EL (cell line): Measurements from ENCODE around the gene SSBP4.
"Not testable (repeated sequence)": the region's sequence is repeated elsewhere in the genome, so short reads cannot be mapped to it uniquely, and the experiment has no call there.

ENCODE experiments used
- DNase-seq: peaks from one replicate; pipeline ENCODE4 v3.0.0-alpha.2; 2016

The SSBP4 gene

GRCh38 chr19:18396471-18397241 is 22.5 kb upstream of the SSBP4 start:
- DNase-seq: no peak

DNA sequence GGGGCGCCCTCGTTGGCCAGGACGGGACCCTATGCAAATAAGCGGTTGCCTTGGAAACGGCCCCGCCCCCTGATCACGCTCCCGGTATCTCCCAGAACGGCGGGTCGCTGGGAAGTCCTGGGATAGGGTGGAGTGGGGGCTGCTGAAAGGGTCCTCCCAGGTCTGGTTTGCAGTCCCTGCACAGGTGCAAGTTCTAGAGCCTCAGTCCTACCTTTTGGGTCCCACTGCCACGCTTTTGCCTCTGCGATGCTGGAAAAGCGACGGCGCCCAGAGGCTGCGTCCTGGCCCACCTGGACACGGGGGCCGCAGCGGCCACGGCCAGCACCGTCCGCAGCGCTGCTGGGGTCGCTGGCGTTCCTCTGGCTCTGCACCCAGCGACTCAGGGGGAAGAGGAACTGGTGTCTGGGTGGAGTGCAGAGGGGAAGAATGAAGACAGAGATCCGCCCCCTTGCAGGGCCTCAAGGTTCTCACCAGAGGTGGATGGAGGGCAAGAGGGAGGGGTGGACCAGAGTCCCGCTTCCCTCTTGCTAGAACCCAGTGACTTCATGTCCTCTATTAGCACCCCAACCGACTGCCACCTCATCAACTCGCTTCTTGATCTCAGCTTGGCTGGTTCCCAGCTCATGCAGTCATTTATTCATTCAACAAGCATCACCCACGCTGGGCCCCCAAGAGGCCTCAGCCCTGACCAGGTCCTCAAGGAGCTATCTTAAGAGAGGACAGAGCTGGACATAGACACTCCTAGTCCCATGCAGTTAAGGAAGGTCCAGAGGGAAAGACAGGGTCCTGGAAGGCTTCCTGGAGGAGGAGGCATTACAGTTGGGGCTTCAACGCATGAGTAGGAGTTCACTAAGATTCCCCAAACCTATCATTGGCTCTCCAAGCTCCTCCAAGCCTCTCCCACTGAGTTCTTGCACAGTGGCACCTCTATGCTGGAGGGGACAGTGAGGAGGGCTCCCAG is 21.7 kb upstream of the SSBP4 start, which contains the start of gene LRRC25:
Gene LRRC25, minus strand, starts transcription at position 381 of the 961 bp plus-strand sequence. CDS start 659 bp downstream, outside the sequence.
- DNase-seq: no peak

GRCh38 chr19:18399008-18399407 is 20.2 kb upstream of the SSBP4 start:
- peak; percentile 74 for DNase-seq

- DNase-seq: peak; percentile 70
These were observed 17.6 kb upstream of the SSBP4 start for GRCh38 chr19:18401580-18402112.

GRCh38 chr19:18402455-18403248 is 16.5 kb upstream of the SSBP4 start:
- not testable (repeated sequence) for DNase-seq

DNA sequence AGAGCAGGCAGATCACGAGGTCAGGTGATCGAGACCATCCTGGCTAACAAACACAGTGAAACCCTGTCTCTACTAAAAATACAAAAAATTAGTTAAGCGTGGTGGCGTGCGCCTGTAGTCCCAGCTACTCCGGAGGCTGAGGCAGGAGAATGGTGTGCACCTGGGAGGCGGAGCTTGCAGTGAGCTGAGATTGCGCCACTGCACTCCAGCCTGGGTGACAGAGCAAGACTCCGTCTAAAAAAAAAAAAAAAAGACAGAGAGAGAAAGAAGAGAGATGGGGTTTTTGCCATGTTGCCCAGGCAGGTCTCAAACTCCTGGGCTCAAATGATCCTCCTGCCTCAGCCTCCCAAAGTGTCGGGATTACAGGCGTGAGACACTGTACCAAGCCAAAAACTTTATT is 13.4 kb upstream of the SSBP4 start:
- not testable (repeated sequence) for DNase-seq

- DNase-seq: no peak
These were observed 12.4 kb upstream of the SSBP4 start for GRCh38 chr19:18406749-18407148.

GRCh38 chr19:18408053-18408476 is 11.1 kb upstream of the SSBP4 start:
- DNase-seq: peak; percentile 38

DNA sequence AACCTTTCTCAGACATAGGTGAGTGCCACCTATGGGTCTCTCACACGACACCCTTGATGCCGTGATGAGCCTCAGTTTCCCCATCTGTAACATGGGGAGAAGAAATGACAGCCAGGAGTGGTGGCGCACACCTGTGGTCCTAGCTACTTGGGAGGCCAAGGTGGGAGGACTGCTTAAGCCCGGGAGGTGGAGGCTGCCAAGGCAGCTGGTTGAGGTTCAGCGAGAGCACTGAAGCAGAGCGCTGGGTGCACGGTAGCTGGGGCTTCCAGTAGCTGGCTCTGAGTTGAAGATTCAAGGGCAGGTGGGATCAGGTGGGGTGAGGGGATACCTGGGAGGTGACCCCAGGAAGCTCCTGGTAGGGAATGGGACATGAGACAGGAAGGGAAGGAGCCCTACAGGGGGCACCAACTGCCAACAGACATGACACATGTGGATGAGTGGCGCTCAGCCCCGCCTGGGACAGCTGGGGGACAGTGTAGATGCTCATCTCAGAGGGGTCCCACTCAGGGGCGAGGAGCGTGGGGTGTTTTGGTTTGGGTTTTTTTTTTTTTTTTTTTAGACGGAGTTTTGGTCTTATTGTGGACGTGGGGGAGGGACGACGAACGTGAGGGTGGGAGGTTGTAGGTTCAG is 6.5 kb upstream of the SSBP4 start:
- no peak for DNase-seq

DNA sequence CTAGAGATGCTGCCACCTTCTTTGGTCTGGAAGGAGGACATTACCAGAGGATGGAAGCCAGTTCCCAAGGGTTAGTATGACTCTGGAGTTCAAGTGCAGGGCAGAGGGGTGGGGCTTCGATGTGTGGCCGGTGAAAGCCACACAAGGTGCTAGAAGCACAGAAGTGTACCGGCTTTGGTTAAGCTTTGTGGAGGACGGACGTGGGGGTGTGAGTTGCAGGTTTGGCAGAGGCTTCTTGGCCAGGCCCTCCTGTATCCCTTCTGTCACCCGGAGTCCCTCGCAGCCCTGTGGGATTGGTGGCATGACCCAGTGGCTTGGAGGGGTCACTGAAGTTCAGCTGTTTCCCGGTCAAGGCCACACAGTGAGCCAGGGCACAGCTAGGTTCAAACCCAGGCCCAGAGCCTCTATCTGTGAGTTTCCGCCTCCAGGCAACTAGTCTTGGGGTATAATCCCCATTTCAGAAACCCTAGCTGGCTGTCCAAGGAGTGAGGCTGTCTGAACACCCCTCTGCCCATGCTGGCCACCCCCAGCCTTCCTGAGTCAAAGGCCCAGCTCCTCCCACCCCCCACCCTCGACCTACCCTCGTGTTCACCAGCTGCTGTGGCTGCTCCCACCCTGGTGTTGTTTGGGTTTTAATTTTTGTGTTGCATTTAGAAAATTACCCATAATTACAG is 4.6 kb upstream of the SSBP4 start:
- DNase-seq: no peak

DNA sequence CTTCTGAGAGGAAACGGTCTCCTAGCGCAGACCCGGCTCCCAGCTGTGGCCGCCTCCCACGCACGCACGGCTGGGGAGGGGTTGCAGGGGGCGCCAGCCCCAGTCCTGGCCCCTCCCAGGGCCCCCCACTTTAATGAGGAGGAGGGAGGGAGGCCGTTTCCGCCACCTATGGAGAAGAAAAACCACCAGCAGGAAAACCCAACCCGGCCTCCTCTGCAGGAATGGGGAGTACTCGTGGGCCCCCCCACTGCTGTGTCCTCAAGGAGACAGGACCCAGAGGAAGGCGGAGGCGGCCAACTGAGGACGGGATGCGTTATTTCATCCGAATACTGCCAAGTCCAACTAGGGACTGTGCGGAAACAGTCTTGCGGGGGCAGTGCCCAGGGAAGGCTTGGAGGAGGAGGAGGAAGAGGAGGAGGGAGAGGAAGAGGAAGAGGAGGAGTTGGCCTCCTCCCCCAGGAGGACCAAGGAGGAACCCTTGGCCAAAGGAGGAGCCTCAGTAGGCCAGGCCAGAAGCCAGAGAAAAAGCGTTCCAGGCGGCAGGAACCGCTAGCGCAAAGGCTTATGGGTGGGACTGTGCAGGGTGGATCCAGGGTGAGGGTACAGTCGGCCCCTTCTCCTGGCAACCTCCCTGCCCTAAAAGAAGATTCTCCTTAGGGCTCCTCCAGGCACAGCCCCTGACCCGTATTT is 3.9 kb upstream of the SSBP4 start:
- peak; percentile 78 for DNase-seq

DNA sequence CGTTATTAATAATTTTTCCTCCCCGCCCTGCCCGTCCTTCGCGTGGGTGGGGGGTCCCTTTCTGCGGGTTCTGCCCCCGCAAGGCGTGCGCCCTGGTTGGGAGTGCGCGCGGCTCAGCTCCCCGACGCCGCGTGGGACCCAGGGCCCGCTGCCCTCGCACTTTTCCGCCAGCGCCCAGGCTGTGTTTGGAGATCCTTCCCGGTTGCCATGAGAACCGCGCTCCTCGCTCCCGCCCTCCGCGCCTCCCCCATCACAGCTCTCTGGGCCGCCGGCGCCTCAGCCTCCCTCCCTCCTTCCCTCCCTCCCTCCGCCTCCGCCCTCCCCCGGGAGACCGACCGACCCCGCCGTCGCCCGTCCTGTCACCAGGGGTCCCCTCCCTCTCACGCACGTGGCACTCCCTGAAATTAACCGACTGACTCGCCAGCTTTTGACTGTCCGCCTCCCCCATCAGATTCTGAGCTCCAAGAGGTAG is 2.4 kb upstream of the SSBP4 start:
- DNase-seq: peak; percentile 87

GRCh38 chr19:18417250-18418028 is 1.8 kb upstream of the SSBP4 start:
- DNase-seq: peak; percentile 89

DNA sequence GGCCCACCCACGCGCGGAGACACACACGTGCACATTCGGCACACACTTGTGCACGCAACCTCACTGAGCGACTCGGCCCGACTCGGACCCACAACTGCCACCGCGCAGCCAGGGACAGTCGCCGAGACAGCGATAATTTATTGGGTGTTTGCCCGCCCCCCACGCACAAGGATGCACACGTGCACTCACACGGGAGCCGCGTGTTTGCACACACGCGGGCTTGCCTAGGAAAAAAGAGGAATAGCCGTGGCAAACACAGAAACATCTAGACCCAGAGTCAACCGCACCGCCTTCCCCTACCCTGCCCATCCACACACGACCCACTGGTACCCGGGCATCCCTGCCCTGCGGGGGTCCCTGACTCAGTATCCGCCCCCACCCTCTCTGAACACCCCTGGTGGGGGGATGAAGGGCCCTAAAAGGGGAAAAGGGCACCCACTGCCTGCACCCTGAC is 1.1 kb upstream of the SSBP4 start:
- DNase-seq: no peak

DNA sequence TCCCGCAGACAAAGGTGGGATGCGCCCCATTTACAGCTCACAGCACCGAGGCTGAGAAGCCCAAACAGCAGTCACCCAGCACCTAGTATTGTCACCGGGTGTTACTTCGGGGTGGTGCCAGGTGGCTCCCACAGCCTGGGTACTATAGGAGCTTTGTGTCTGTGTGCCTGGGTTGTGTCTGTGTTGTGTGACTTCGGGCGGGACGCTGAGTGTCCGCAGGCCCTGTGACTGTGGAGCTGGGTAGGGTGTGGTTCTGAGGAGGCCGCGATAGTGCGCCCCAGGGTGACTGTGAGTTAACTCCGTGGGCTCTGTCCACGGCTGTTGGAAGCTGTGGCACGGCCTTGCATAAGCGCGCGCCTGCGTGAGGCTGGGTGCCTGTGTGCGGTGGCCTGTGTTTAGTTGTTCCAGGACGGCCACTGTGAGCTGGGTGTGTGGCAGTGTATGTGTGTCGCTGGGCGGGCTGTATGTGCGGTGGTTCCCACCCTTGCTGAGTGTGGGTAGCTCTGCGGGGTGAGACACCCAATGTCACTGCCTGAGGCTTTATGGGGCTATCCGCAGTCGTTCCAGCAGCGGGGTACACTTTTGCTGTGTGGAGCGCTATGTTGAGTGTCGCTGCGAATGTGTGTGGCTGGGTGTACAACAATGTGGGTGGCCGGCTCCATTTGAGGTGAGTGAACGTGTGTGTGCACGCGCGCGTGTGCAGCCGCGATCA is 559 bp upstream of the SSBP4 start:
- peak; percentile 59 for DNase-seq

- no peak for DNase-seq
These were observed 682 bp downstream of the SSBP4 start for GRCh38 chr19:18419699-18420460.

DNA sequence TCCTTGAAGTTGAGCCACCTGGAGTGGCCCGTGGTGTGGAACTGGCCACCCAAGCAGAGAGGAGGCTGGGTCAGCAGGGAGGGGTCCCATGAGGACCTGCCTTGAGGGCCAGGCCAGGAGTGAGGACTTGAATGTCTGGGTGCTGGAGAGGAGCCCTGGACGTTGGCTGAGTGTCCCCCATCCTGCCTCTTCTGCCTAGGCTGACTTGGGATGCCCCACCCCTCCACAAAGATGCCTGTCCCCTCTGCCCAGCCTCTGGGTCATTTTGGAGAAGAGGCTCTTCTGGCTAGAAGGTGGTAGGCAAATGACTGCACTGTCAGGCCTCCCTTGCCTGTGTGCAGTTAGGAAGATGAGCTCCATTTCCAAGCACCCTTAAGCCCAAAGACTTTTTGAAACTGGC is 1.7 kb downstream of the SSBP4 start:
- DNase-seq: no peak

DNA sequence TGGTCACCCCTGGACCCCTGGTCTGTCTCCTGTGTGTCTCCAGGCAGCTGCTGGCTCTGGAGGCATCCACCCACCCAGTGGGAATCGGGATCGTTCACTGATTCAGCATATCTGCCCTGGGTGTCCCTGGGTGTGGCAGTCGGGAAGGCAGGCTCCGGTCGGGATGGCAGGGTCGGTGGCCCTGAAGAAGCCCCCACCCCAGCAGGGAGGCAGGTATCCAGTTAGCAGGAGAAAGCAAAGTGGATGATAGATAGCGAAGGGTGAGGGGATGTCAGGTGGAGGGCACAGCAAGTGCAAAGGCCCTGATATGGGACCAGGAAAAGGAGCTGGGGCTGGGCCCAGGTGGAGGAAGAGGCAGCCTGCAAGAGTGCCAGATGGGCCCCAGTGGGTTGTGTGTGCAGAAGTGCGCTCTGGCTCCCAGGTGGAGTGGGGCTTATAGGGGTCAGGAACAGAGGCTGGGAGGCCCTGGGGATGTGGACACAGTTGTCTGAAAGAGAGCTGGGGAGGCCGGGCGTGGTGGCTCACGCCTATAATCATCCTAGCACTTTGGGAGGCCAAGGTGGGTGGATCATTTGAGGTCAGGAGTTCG is 2.3 kb downstream of the SSBP4 start:
- DNase-seq: no peak
